WTC11 (cell line): ENCODE measurements around the gene MYO18B. TPM values are rescaled to one million over a fixed set of nuclear protein-coding genes. Genes with fewer than 3 reads are reported as not detected.
A peak's percentile ranks its signal among the peaks of the same experiment; 100 is the strongest.

Experiments
- ATAC-seq: fragments of 200-7000 bp; cut with Tn5 transposase; 2 replicates; pipeline ENCODE4 v1.10.0; 2021; ENCODE audit warnings: mild to moderate bottlenecking, moderate library complexity
- CTCF ChIA-PET: fragments of 300-600 bp; sonication (Branson Sonifier 250); formaldehyde crosslinking; loops from one replicate; lab custom pipeline; 2021; ENCODE audit warnings: antibody characterized with exemption; lab: Charles Lee
- POLR2A ChIA-PET: fragments of 350-600 bp; sonication (Branson Sonifier 250); formaldehyde crosslinking; loops from one replicate; lab custom pipeline; 2021; ENCODE audit warnings: antibody characterized with exemption; lab: Charles Lee
- DNase-seq: peaks from one replicate; pipeline ENCODE4 v3.0.0; 2021; ENCODE audit warnings: low spot score
- H3K27ac Mint-ChIP-seq: 2 replicates; pipeline ENCODE4 v1.8.0; 2021; ENCODE audit warnings: mixed read lengths
- H3K27me3 Mint-ChIP-seq: 2 replicates; pipeline ENCODE4 v1.8.0; 2021; ENCODE audit warnings: low read depth, mild to moderate bottlenecking, moderate library complexity, mixed read lengths
- H3K36me3 Mint-ChIP-seq: 2 replicates; pipeline ENCODE4 v1.8.0; 2021; ENCODE audit warnings: mixed read lengths
- H3K4me1 Mint-ChIP-seq: 2 replicates; pipeline ENCODE4 v1.8.0; 2022; ENCODE audit warnings: mixed read lengths
- H3K4me3 Mint-ChIP-seq: 2 replicates; pipeline ENCODE4 v1.8.0; 2021; ENCODE audit warnings: mild to moderate bottlenecking, moderate library complexity, mixed read lengths
- H3K9me3 Mint-ChIP-seq: 2 replicates; pipeline ENCODE4 v1.8.0; 2021; ENCODE audit warnings: mixed read lengths
- CREM ChIP-seq: sonication (generic); formaldehyde crosslinking; IDR thresholded peaks from 2 replicates; pipeline ENCODE4 v1.8.1; 2022; ENCODE audit warnings: mild to moderate bottlenecking, missing genetic modification reagents, moderate library complexity
- FOXP4 ChIP-seq: sonication (generic); formaldehyde crosslinking; IDR thresholded peaks from 2 replicates; pipeline ENCODE4 v1.8.0; 2022; ENCODE audit warnings: mild to moderate bottlenecking, missing genetic modification reagents
- GTF2I ChIP-seq: fragments of 250-450 bp; sonication (Bioruptor Pico); conservative IDR thresholded peaks from 2 replicates; pipeline ENCODE4 v1.4.0; 2021; ENCODE audit warnings: mild to moderate bottlenecking
- HMGXB4 ChIP-seq: sonication (generic); formaldehyde crosslinking; IDR thresholded peaks from 2 replicates; pipeline ENCODE4 v1.8.1; 2023; ENCODE audit warnings: mild to moderate bottlenecking, moderate library complexity, missing genetic modification reagents
- MAX ChIP-seq: sonication (generic); formaldehyde crosslinking; IDR thresholded peaks from 2 replicates; pipeline ENCODE4 v1.8.0; 2022; ENCODE audit warnings: mild to moderate bottlenecking, missing genetic modification reagents
- NFYB ChIP-seq: sonication (generic); formaldehyde crosslinking; conservative IDR thresholded peaks from 2 replicates; pipeline ENCODE4 v1.8.0; 2022; ENCODE audit warnings: low read depth, missing genetic modification reagents
- ZNF121 ChIP-seq: sonication (generic); formaldehyde crosslinking; IDR thresholded peaks from 2 replicates; pipeline ENCODE4 v1.8.0; 2023; ENCODE audit warnings: missing genetic modification reagents
- ZNF396 ChIP-seq: fragments of 250-450 bp; sonication (Bioruptor Pico); IDR thresholded peaks from 2 replicates; pipeline ENCODE4 v1.8.0; 2021; ENCODE audit warnings: mild to moderate bottlenecking, moderate library complexity, borderline replicate concordance
- ZNF532 ChIP-seq: fragments of 250-450 bp; sonication (Bioruptor Pico); IDR thresholded peaks from 2 replicates; pipeline ENCODE4 v1.9.0; 2021; ENCODE audit warnings: mild to moderate bottlenecking, borderline replicate concordance
- ZSCAN18 ChIP-seq: fragments of 250-450 bp; sonication (Bioruptor Pico); IDR thresholded peaks from 2 replicates; pipeline ENCODE4 v2.1.2; 2022; ENCODE audit warnings: mild to moderate bottlenecking, moderate library complexity
- total RNA-seq: library from RNA; stranded (reverse); gene quantifications from 3 replicates; pipeline ENCODE4 v1.2.3, GENCODE V29; 2021

The MYO18B gene
- total RNA-seq, 1 experiment from 2014 or later, result 0.96 TPM

GRCh38 chr22:25970374-25970911, 228.5 kb downstream of the MYO18B start (continued):
- no peak for TF ChIP-seq ZNF532 (CRISPR knock-in tag)
- no peak for TF ChIP-seq ZSCAN18
- TF ChIP-seq ZNF396 (CRISPR knock-in tag), result no peak
- TF ChIP-seq ZNF121 (CRISPR knock-in tag), result no peak
- no peak for TF ChIP-seq FOXP4 (CRISPR knock-in tag)
- TF ChIP-seq HMGXB4 (CRISPR knock-in tag), result no peak

- Mint-ChIP-seq H3K27me3 (no peaks in the 10 kb centered on the region), H3K4me1 (peaks cover 20% of the 10 kb centered on the region), H3K4me3 (peak overlapping the region; percentile 30; the same call in 1 of the 2 replicates), H3K9me3 (peaks cover 5% of the 10 kb centered on the region; the same call in 1 of the 2 replicates), H3K36me3 (no peaks in the 10 kb centered on the region), H3K27ac (no peak overlapping the region)
- ATAC-seq, result peak; percentile 61
- CTCF ChIA-PET, result interaction anchor here (1.0 to 2.3 kb wide), 5 partner anchors 11 to 359 kb away, joined by 3 to 12 read pairs (median 7); no protein-coding TSS in a partner anchor
- POLR2A ChIA-PET, result no interaction called here
- peak; percentile 21 for DNase-seq
- no peak for TF ChIP-seq ZNF396 (CRISPR knock-in tag)
- peak; percentile 73 for TF ChIP-seq GTF2I
- peak; percentile 55; the same call in 1 of the 2 replicates for TF ChIP-seq FOXP4 (CRISPR knock-in tag)
These were observed 229.2 kb downstream of the MYO18B start for GRCh38 chr22:25970999-25971811.

- Mint-ChIP-seq H3K9me3 (peaks cover 5% of the 10 kb centered on the region; the same call in 1 of the 2 replicates), H3K4me1 (peaks cover 13% of the 10 kb centered on the region), H3K36me3 (no peaks in the 10 kb centered on the region), H3K4me3 (no peak overlapping the region), H3K27me3 (no peaks in the 10 kb centered on the region)
- ChIA-PET POLR2A (no interaction called here), CTCF (interaction anchor here (1.0 to 2.3 kb wide), 3 partner anchors 12 to 163 kb away, joined by 3 to 12 read pairs (median 3); no protein-coding TSS in a partner anchor)
- ATAC-seq, result peak; percentile 46
- DNase-seq, result no peak
- no peak for TF ChIP-seq CREM (CRISPR knock-in tag)
- no peak for TF ChIP-seq FOXP4 (CRISPR knock-in tag)
- TF ChIP-seq MAX (CRISPR knock-in tag), result peak; percentile 15; the same call in 1 of the 2 replicates
- TF ChIP-seq NFYB (CRISPR knock-in tag), result no peak
- TF ChIP-seq, all 79 proteins: peak for 1
- peak overlapping the region; percentile 39; the same call in 1 of the 2 replicates for H3K27ac Mint-ChIP-seq
These were observed 230.4 kb downstream of the MYO18B start for GRCh38 chr22:25972397-25972796.
